Measurements from ENCODE around the gene CCK.

CCK gene

GRCh38 chr3:42222942-42223693 lies 42.9 kb downstream of the CCK start:
- Histone ChIP-seq H3K4me3 (ENCODE audit: low read length) (no peak overlapping the region), H3K36me3 (ENCODE audit: insufficient read depth, low read depth, low read length) (peaks cover 29% of the 10 kb centered on the region), H3K9me3 (ENCODE audit: insufficient read depth, low read depth, low read length) (no peaks in the 10 kb centered on the region), H3K27me3 (ENCODE audit: insufficient read depth, low read length) (no peaks in the 10 kb centered on the region), H3K4me1 (ENCODE audit: insufficient read depth, low read length) (no peaks in the 10 kb centered on the region), H3K27ac (ENCODE audit: low read length) (no peak overlapping the region), H3K9ac (ENCODE audit: low read depth, low read length) (no peak overlapping the region; the same call in 1 of the 2 replicates)

- no peaks in the 10 kb centered on the region for H3K27me3 ChIP-seq (ENCODE audit: insufficient read depth, low read length)
- H3K27ac ChIP-seq (ENCODE audit: low read length): no peak overlapping the region
- no peaks in the 10 kb centered on the region for H3K9me3 ChIP-seq (ENCODE audit: insufficient read depth, low read depth, low read length)
- H3K4me3 ChIP-seq (ENCODE audit: low read length): no peak overlapping the region
- H3K9ac ChIP-seq (ENCODE audit: low read depth, low read length): no peak overlapping the region
- no peaks in the 10 kb centered on the region for H3K4me1 ChIP-seq (ENCODE audit: insufficient read depth, low read length)
- H3K36me3 ChIP-seq (ENCODE audit: insufficient read depth, low read depth, low read length): peaks cover 29% of the 10 kb centered on the region
Observed at GRCh38 chr3:42220436-42221121, 45.4 kb downstream of the CCK start.

- Histone ChIP-seq H3K4me1 (ENCODE audit: insufficient read depth, low read length) (peaks cover 10% of the 10 kb centered on the region; the same call in 1 of the 2 replicates), H3K9ac (ENCODE audit: low read depth, low read length) (no peak overlapping the region), H3K27ac (ENCODE audit: low read length) (no peak overlapping the region), H3K4me3 (ENCODE audit: low read length) (no peak overlapping the region), H3K27me3 (ENCODE audit: insufficient read depth, low read length) (no peaks in the 10 kb centered on the region), H3K9me3 (ENCODE audit: insufficient read depth, low read depth, low read length) (no peaks in the 10 kb centered on the region), H3K36me3 (ENCODE audit: insufficient read depth, low read depth, low read length) (peaks cover 22% of the 10 kb centered on the region)
Observed at GRCh38 chr3:42216931-42217333, 49.1 kb downstream of the CCK start.

- Histone ChIP-seq H3K36me3 (ENCODE audit: insufficient read depth, low read depth, low read length) (peaks cover 29% of the 10 kb centered on the region), H3K27ac (ENCODE audit: low read length) (no peak overlapping the region), H3K9me3 (ENCODE audit: insufficient read depth, low read depth, low read length) (no peaks in the 10 kb centered on the region), H3K4me1 (ENCODE audit: insufficient read depth, low read length) (peaks cover 10% of the 10 kb centered on the region; the same call in 1 of the 2 replicates), H3K4me3 (ENCODE audit: low read length) (no peak overlapping the region), H3K27me3 (ENCODE audit: insufficient read depth, low read length) (no peaks in the 10 kb centered on the region), H3K9ac (ENCODE audit: low read depth, low read length) (no peak overlapping the region)
Observed at GRCh38 chr3:42216302-42216701, 49.7 kb downstream of the CCK start.

GRCh38 chr3:42214565-42215283 lies 51.3 kb downstream of the CCK start:
- Histone ChIP-seq H3K4me1 (ENCODE audit: insufficient read depth, low read length) (peaks cover 10% of the 10 kb centered on the region; the same call in 1 of the 2 replicates), H3K27ac (ENCODE audit: low read length) (no peak overlapping the region), H3K36me3 (ENCODE audit: insufficient read depth, low read depth, low read length) (peaks cover 39% of the 10 kb centered on the region), H3K27me3 (ENCODE audit: insufficient read depth, low read length) (no peaks in the 10 kb centered on the region), H3K9me3 (ENCODE audit: insufficient read depth, low read depth, low read length) (no peaks in the 10 kb centered on the region), H3K9ac (ENCODE audit: low read depth, low read length) (no peak overlapping the region), H3K4me3 (ENCODE audit: low read length) (no peak overlapping the region)

DNA sequence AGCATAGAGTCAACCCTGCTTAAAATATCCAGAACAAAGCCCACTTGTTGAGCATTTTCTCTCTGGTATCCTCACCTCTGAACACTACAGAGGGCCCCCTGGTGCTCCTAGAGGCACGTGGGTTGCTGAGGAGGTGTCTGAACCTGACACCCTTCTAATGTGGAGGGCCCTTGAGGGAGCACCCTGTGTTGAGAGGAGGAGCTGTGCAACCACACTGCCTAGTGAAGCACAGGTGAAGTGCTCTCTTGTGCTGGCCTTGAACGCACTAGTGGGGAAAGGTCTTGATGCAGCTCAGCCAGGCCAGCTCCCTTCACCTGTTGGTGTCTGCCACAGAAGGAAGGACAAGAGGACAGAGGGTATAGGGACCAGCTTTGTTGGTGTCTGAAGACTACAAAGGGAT lies 51.9 kb downstream of the CCK start:
- Histone ChIP-seq H3K4me1 (ENCODE audit: insufficient read depth, low read length) (peaks cover 10% of the 10 kb centered on the region; the same call in 1 of the 2 replicates), H3K9ac (ENCODE audit: low read depth, low read length) (no peak overlapping the region), H3K27me3 (ENCODE audit: insufficient read depth, low read length) (no peaks in the 10 kb centered on the region), H3K9me3 (ENCODE audit: insufficient read depth, low read depth, low read length) (no peaks in the 10 kb centered on the region), H3K4me3 (ENCODE audit: low read length) (no peak overlapping the region), H3K36me3 (ENCODE audit: insufficient read depth, low read depth, low read length) (peaks cover 45% of the 10 kb centered on the region), H3K27ac (ENCODE audit: low read length) (no peak overlapping the region)

GRCh38 chr3:42213417-42213816 lies 52.6 kb downstream of the CCK start:
- H3K4me1 ChIP-seq (ENCODE audit: insufficient read depth, low read length): peaks cover 10% of the 10 kb centered on the region; the same call in 1 of the 2 replicates
- H3K27ac ChIP-seq (ENCODE audit: low read length): no peak overlapping the region
- no peaks in the 10 kb centered on the region for H3K9me3 ChIP-seq (ENCODE audit: insufficient read depth, low read depth, low read length)
- H3K36me3 ChIP-seq (ENCODE audit: insufficient read depth, low read depth, low read length): peaks cover 52% of the 10 kb centered on the region
- H3K27me3 ChIP-seq (ENCODE audit: insufficient read depth, low read length): no peaks in the 10 kb centered on the region
- no peak overlapping the region for H3K9ac ChIP-seq (ENCODE audit: low read depth, low read length)
- H3K4me3 ChIP-seq (ENCODE audit: low read length): no peak overlapping the region

GRCh38 chr3:42210726-42211125 lies 55.3 kb downstream of the CCK start:
- peaks cover 10% of the 10 kb centered on the region; the same call in 1 of the 2 replicates for H3K4me1 ChIP-seq (ENCODE audit: insufficient read depth, low read length)
- H3K36me3 ChIP-seq (ENCODE audit: insufficient read depth, low read depth, low read length): peaks cover 68% of the 10 kb centered on the region
- H3K27ac ChIP-seq (ENCODE audit: low read length): no peak overlapping the region
- no peaks in the 10 kb centered on the region for H3K9me3 ChIP-seq (ENCODE audit: insufficient read depth, low read depth, low read length)
- no peak overlapping the region for H3K4me3 ChIP-seq (ENCODE audit: low read length)
- no peaks in the 10 kb centered on the region for H3K27me3 ChIP-seq (ENCODE audit: insufficient read depth, low read length)
- H3K9ac ChIP-seq (ENCODE audit: low read depth, low read length): no peak overlapping the region

DNA sequence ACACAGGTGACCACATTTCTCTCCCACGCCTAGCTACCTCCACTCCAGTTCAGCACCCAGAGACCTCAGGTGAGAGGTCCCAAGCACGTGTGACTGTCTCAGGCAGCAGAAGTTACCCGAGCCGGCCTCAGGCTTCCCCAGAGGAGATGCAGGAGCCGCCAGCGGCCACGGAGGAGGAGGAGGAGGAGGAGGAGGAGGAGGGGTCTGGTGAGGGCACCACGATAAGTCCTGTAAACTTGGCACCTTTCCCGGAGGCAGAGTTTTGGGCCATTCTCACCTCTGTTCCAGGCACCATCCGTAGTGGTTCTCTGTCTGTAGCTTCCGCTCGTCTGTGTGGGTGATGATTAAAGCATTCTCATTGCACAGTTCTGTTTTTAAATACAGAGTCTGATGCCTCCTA lies 56.1 kb downstream of the CCK start:
- Histone ChIP-seq H3K4me3 (ENCODE audit: low read length) (no peak overlapping the region), H3K9me3 (ENCODE audit: insufficient read depth, low read depth, low read length) (no peaks in the 10 kb centered on the region), H3K27ac (ENCODE audit: low read length) (no peak overlapping the region), H3K36me3 (ENCODE audit: insufficient read depth, low read depth, low read length) (peaks cover 72% of the 10 kb centered on the region), H3K9ac (ENCODE audit: low read depth, low read length) (no peak overlapping the region), H3K27me3 (ENCODE audit: insufficient read depth, low read length) (no peaks in the 10 kb centered on the region), H3K4me1 (ENCODE audit: insufficient read depth, low read length) (peaks cover 10% of the 10 kb centered on the region; the same call in 1 of the 2 replicates)

Data from iPS-20b (cell line).